HepG2 (cell line): ENCODE measurements around the gene EIF1AD. TPM values are rescaled to one million over a fixed set of nuclear protein-coding genes. Genes with fewer than 3 reads are reported as not detected.
A peak's percentile ranks its signal among the peaks of the same experiment; 100 is the strongest.

ENCODE experiments used
- CCDC6 ChIP-seq: sonication (generic); formaldehyde crosslinking; IDR thresholded peaks from 2 replicates; pipeline ENCODE4 v1.8.1; 2022; ENCODE audit warnings: mild to moderate bottlenecking, missing genetic modification reagents, moderate library complexity
- IKZF5 ChIP-seq: IDR thresholded peaks from 2 replicates; pipeline ENCODE4 v1.6.1; 2018; ENCODE audit warnings: missing genetic modification reagents, mild to moderate bottlenecking, missing compliant biosample characterization
- KLF13 ChIP-seq: sonication (generic); formaldehyde crosslinking; IDR thresholded peaks from 2 replicates; pipeline ENCODE4 v1.4.0; 2020; ENCODE audit warnings: mild to moderate bottlenecking, missing genetic modification reagents
- PRDM4 ChIP-seq: sonication (generic); formaldehyde crosslinking; IDR thresholded peaks from 2 replicates; pipeline ENCODE4 v1.9.0; 2021; ENCODE audit warnings: missing genetic modification reagents, borderline replicate concordance
- RBFOX2 ChIP-seq: fragments of 200-400 bp; formaldehyde crosslinking; IDR thresholded peaks from 2 replicates; pipeline ENCODE4 v1.6.1; 2017; ENCODE audit warnings: low read depth, mild to moderate bottlenecking, low read length
- STAT6 ChIP-seq: sonication (generic); formaldehyde crosslinking; IDR thresholded peaks from 2 replicates; pipeline ENCODE4 v1.4.0; 2020; ENCODE audit warnings: missing genetic modification reagents, mild to moderate bottlenecking, borderline replicate concordance
- TBX3 ChIP-seq: fragments of 450-650 bp; IDR thresholded peaks from 2 replicates; pipeline ENCODE4 v1.6.1; 2017; ENCODE audit warnings: antibody characterized with exemption, mild to moderate bottlenecking, inconsistent platforms, borderline replicate concordance
- TCF7 ChIP-seq: sonication (generic); IDR thresholded peaks from 2 replicates; pipeline ENCODE4 v1.6.1; 2016; ENCODE audit warnings: antibody characterized with exemption, low read depth
- TOPORS ChIP-seq: sonication (generic); formaldehyde crosslinking; IDR thresholded peaks from 2 replicates; pipeline ENCODE4 v1.8.0; 2023; ENCODE audit warnings: mild to moderate bottlenecking, missing genetic modification reagents
- ZBTB3 ChIP-seq: sonication (generic); formaldehyde crosslinking; IDR thresholded peaks from 2 replicates; pipeline ENCODE4 v1.4.0; 2020; ENCODE audit warnings: low read depth, mild to moderate bottlenecking, moderate library complexity, missing genetic modification reagents, borderline replicate concordance
- ZEB1 ChIP-seq: IDR thresholded peaks from 2 replicates; pipeline ENCODE4 v1.6.1; 2012; ENCODE audit warnings: mild to moderate bottlenecking, low read depth, inconsistent platforms; ENCODE audit not compliant: insufficient replicate concordance
- ZNF121 ChIP-seq: sonication (generic); formaldehyde crosslinking; IDR thresholded peaks from 2 replicates; pipeline ENCODE4 v1.5.0; 2020; ENCODE audit warnings: mild to moderate bottlenecking, missing genetic modification reagents
- ZNF274 ChIP-seq: sonication (generic); formaldehyde crosslinking; IDR thresholded peaks from 2 replicates; pipeline ENCODE4 v1.5.1; 2020; ENCODE audit warnings: mild to moderate bottlenecking, missing genetic modification reagents
- ZNF460 ChIP-seq: sonication (generic); formaldehyde crosslinking; IDR thresholded peaks from 2 replicates; pipeline ENCODE4 v1.5.1; 2020; ENCODE audit warnings: missing genetic modification reagents, mild to moderate bottlenecking, borderline replicate concordance
- ZNF513 ChIP-seq: sonication (generic); formaldehyde crosslinking; conservative IDR thresholded peaks from 2 replicates; pipeline ENCODE4 v1.5.0; 2020; ENCODE audit warnings: missing genetic modification reagents
- ZNF607 ChIP-seq: sonication (generic); formaldehyde crosslinking; IDR thresholded peaks from 2 replicates; pipeline ENCODE4 v1.5.1; 2020; ENCODE audit warnings: missing genetic modification reagents, mild to moderate bottlenecking, borderline replicate concordance
- ZNF749 ChIP-seq: sonication (generic); formaldehyde crosslinking; IDR thresholded peaks from 2 replicates; pipeline ENCODE4 v1.8.0; 2022; ENCODE audit warnings: mild to moderate bottlenecking, missing genetic modification reagents, moderate library complexity, borderline replicate concordance
- ZNF775 ChIP-seq: sonication (generic); formaldehyde crosslinking; IDR thresholded peaks from 2 replicates; pipeline ENCODE4 v1.4.0; 2020; ENCODE audit warnings: missing genetic modification reagents, mild to moderate bottlenecking, moderate library complexity, borderline replicate concordance
- ZNF782 ChIP-seq: sonication (generic); formaldehyde crosslinking; IDR thresholded peaks from 2 replicates; pipeline ENCODE4 v1.4.0; 2020; ENCODE audit warnings: missing genetic modification reagents, mild to moderate bottlenecking, borderline replicate concordance
- ZSCAN30 ChIP-seq: sonication (generic); formaldehyde crosslinking; IDR thresholded peaks from 2 replicates; pipeline ENCODE4 v1.5.0; 2020; ENCODE audit warnings: mild to moderate bottlenecking, missing genetic modification reagents
- polyA plus RNA-seq, 8 experiments: library from polyadenylated mRNA; depleted of rRNA in 3 of 8; stranded (reverse) in 7 of 8; unstranded in 1 of 8; fragments of >200 nt; fragmentation: Illumina TruSeq in 4 of 8; extraction: Trizol in 4 of 8; gene quantifications; 2 replicates each; pipeline versions ENCODE4 v1.2.1 to v1.2.3, GENCODE V29; 2011 to 2016; ENCODE audit warnings: low read depth in 4 of 8, missing spikeins in 1 of 8, mixed read lengths in 1 of 8; ENCODE audit not compliant: insufficient read depth in 1 of 8
- total RNA-seq, 5 experiments: library from RNA; depleted of rRNA; stranded (reverse); fragments of >200 nt; fragmentation: Illumina TruSeq; extraction: Trizol; gene quantifications; 2 replicates each; pipeline ENCODE4 v1.2.3, GENCODE V29; 2016; ENCODE audit warnings: low read depth in 1 of 5

The EIF1AD gene
- total and polyA plus RNA-seq, 2 of the 13 experiments (the other 11 are each of a cell fraction or from before 2014, with no cell fraction given), result 18.2 to 30.8 TPM

- TF ChIP-seq ZNF513 (CRISPR knock-in tag) (no peak), KLF13 (CRISPR knock-in tag) (0 out of 2 replicates have a peak, but pooled peaks have one; percentile 48), PRDM4 (peak; percentile 77; the same call in 1 of the 2 replicates), ZEB1 (peak; percentile 73), ZNF782 (CRISPR knock-in tag) (peak; percentile 68; the same call in 1 of the 2 replicates), ZNF749 (peak; percentile 81; the same call in 1 of the 2 replicates), IKZF5 (peak; percentile 88; the same call in 1 of the 2 replicates), TCF7 (peak; percentile 6; the same call in 1 of the 2 replicates), RBFOX2 (peak; percentile 79), ZNF607 (CRISPR knock-in tag) (peak; percentile 96; the same call in 1 of the 2 replicates), ZSCAN30 (CRISPR knock-in tag) (no peak), ZNF121 (CRISPR knock-in tag) (0 out of 2 replicates have a peak, but pooled peaks have one; percentile 38), ZNF460 (peak; percentile 58; the same call in 1 of the 2 replicates), STAT6 (CRISPR knock-in tag) (0 out of 2 replicates have a peak, but pooled peaks have one; percentile 61), TBX3 (no peak), ZBTB3 (CRISPR knock-in tag) (peak; percentile 71), CCDC6 (no peak; the same call in 1 of the 2 replicates), ZNF274 (CRISPR knock-in tag) (peak; percentile 84; the same call in 1 of the 2 replicates), TOPORS (no peak), ZNF775 (peak; percentile 79; the same call in 1 of the 2 replicates)
Measured at GRCh38 chr11:66001942-66002647, at the start of gene EIF1AD, which contains the start of gene BANF1 (continued).
